EL (cell line): Measurements from ENCODE around the gene DIP2C.
"Not testable (repeated sequence)": the region's sequence is repeated elsewhere in the genome, so short reads cannot be mapped to it uniquely, and the experiment has no call there.

ENCODE experiments used
- DNase-seq: peaks from one replicate; pipeline ENCODE4 v3.0.0-alpha.2; 2016

The DIP2C gene

GRCh38 chr10:608331-609261, 80.9 kb downstream of the DIP2C start:
- peak; percentile 38 for DNase-seq

GRCh38 chr10:607545-608185, 81.8 kb downstream of the DIP2C start:
- DNase-seq: no peak

GRCh38 chr10:606762-607544, 82.5 kb downstream of the DIP2C start:
- DNase-seq: no peak

GRCh38 chr10:605632-606325, 83.7 kb downstream of the DIP2C start:
- DNase-seq: no peak

- no peak for DNase-seq
Observed at GRCh38 chr10:604716-605631, 84.5 kb downstream of the DIP2C start.

GRCh38 chr10:603745-604144, 85.7 kb downstream of the DIP2C start:
- no peak for DNase-seq

GRCh38 chr10:602391-603005, 87.0 kb downstream of the DIP2C start:
- no peak for DNase-seq

GRCh38 chr10:601660-601963, 87.9 kb downstream of the DIP2C start:
- no peak for DNase-seq

- DNase-seq: no peak
Observed at GRCh38 chr10:600876-601659, 88.4 kb downstream of the DIP2C start.

- DNase-seq: no peak
Observed at GRCh38 chr10:600234-600633, 89.2 kb downstream of the DIP2C start.

GRCh38 chr10:599767-600166, 89.7 kb downstream of the DIP2C start:
- DNase-seq: no peak

GRCh38 chr10:598415-599170, 90.9 kb downstream of the DIP2C start:
- DNase-seq: peak; percentile 99

GRCh38 chr10:597976-598375, 91.5 kb downstream of the DIP2C start:
- no peak for DNase-seq

- DNase-seq: no peak
Observed at GRCh38 chr10:596725-597345, 92.6 kb downstream of the DIP2C start.

- not testable (repeated sequence) for DNase-seq
Observed at GRCh38 chr10:596131-596530, 93.3 kb downstream of the DIP2C start.

GRCh38 chr10:595473-595872, 94.0 kb downstream of the DIP2C start:
- no peak for DNase-seq

GRCh38 chr10:594584-595270, 94.7 kb downstream of the DIP2C start:
- DNase-seq: no peak

- no peak for DNase-seq
Observed at GRCh38 chr10:593901-594457, 95.5 kb downstream of the DIP2C start.
